Adipocyte (in vitro differentiated cells): ENCODE data around the gene DPYSL3.
"Not testable (repeated sequence)": the region's sequence is repeated elsewhere in the genome, so short reads cannot be mapped to it uniquely, and the experiment has no call there.

ENCODE experiments used
- DNase-seq: peaks from one replicate; pipeline ENCODE4 v3.0.0-alpha.2; 2015; ENCODE audit warnings: low read depth
- H3K27me3 ChIP-seq: replicated peaks from 2 replicates; pipeline ENCODE4 v1.7.0; 2013; ENCODE audit warnings: mild to moderate bottlenecking, low read length, moderate library complexity; ENCODE audit not compliant: control insufficient read depth, insufficient read depth
- H3K36me3 ChIP-seq: 2 replicates; pipeline ENCODE4 v1.7.0; 2013; ENCODE audit warnings: low read length, mild to moderate bottlenecking, moderate library complexity; ENCODE audit not compliant: control insufficient read depth, insufficient read depth, severe bottlenecking
- H3K4me1 ChIP-seq: 2 replicates; pipeline ENCODE4 v1.7.0; 2013; ENCODE audit warnings: mild to moderate bottlenecking, low read length, moderate library complexity; ENCODE audit not compliant: control insufficient read depth, insufficient read depth
- H3K4me3 ChIP-seq: 2 replicates; pipeline ENCODE4 v1.7.0; 2013; ENCODE audit warnings: mild to moderate bottlenecking, low read length, moderate library complexity
- H3K9ac ChIP-seq: 2 replicates; pipeline ENCODE4 v1.7.0; 2013; ENCODE audit warnings: mild to moderate bottlenecking, low read length, moderate library complexity
- H3K9me3 ChIP-seq: 2 replicates; pipeline ENCODE4 v1.7.0; 2013; ENCODE audit warnings: mild to moderate bottlenecking, low read length, moderate library complexity; ENCODE audit not compliant: control insufficient read depth

The DPYSL3 gene

GRCh38 chr5:147377682-147378081 lies 132.2 kb downstream of the DPYSL3 start:
- no peak overlapping the region for H3K4me3 ChIP-seq
- H3K36me3 ChIP-seq: no peaks in the 10 kb centered on the region
- no peak overlapping the region for H3K9ac ChIP-seq
- H3K4me1 ChIP-seq: no peaks in the 10 kb centered on the region
- no peak for DNase-seq
- peaks cover 4% of the 10 kb centered on the region for H3K9me3 ChIP-seq
- H3K27me3 ChIP-seq: no peaks in the 10 kb centered on the region

GRCh38 chr5:147375151-147375550 lies 134.7 kb downstream of the DPYSL3 start:
- Histone ChIP-seq H3K4me1 (peaks cover under 1% of the 10 kb centered on the region), H3K27me3 (no peaks in the 10 kb centered on the region), H3K9me3 (peaks cover 4% of the 10 kb centered on the region), H3K36me3 (no peaks in the 10 kb centered on the region), H3K4me3 (no peak overlapping the region), H3K9ac (no peak overlapping the region)
- DNase-seq: no peak

DNA sequence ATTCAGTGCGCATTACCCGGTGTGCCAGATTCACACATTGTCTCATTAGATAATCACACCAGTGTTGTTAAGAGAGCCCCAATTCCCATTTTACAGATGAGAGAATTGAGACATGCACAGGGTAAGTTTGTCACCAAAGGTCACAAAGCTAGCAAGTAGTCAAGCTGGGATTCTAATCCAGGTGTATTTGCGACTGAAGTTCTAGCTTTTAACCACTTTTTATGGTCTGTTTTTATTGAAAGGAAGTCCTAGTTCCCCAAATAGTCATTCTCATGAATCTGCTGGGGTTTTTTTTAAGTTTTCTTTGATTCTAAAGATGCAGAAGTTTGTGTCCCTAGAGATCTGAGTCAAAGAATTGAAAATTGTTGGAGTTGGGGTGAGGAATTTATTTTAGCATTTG lies 136.5 kb downstream of the DPYSL3 start:
- no peak for DNase-seq
- peaks cover 4% of the 10 kb centered on the region for H3K4me1 ChIP-seq
- H3K9ac ChIP-seq: no peak overlapping the region
- no peaks in the 10 kb centered on the region for H3K27me3 ChIP-seq
- H3K4me3 ChIP-seq: no peak overlapping the region
- H3K9me3 ChIP-seq: peaks cover 1% of the 10 kb centered on the region
- H3K36me3 ChIP-seq: no peaks in the 10 kb centered on the region

DNA sequence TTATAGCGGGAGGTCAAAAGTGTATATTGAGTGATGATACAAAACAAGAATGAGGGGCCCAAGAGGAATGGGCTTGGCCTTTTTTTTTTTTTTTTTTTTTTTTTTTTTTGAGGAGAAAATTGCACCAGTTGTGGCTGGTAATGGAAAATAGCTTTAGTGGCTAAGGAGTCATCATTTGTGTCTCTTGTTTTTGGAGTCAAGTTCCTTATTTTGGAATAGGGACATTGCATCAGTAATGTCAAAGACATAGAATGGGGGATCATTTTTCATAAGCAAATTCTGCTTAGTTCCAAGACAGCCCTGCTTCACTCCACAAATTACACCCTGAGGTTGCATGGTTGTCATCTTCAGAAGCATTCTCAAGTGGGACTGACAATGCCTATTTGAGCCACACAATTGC lies 137.7 kb downstream of the DPYSL3 start:
- DNase-seq: no peak
- Histone ChIP-seq H3K4me1 (peaks cover 4% of the 10 kb centered on the region), H3K27me3 (no peaks in the 10 kb centered on the region), H3K9me3 (no peaks in the 10 kb centered on the region), H3K4me3 (no peak overlapping the region), H3K9ac (no peak overlapping the region), H3K36me3 (no peaks in the 10 kb centered on the region)

- no peaks in the 10 kb centered on the region for H3K27me3 ChIP-seq
- H3K4me3 ChIP-seq: no peak overlapping the region
- no peaks in the 10 kb centered on the region for H3K36me3 ChIP-seq
- peaks cover 7% of the 10 kb centered on the region for H3K4me1 ChIP-seq
- DNase-seq: no peak
- no peak overlapping the region for H3K9ac ChIP-seq
- no peaks in the 10 kb centered on the region for H3K9me3 ChIP-seq
These were observed 138.6 kb downstream of the DPYSL3 start for GRCh38 chr5:147371290-147371689.

DNA sequence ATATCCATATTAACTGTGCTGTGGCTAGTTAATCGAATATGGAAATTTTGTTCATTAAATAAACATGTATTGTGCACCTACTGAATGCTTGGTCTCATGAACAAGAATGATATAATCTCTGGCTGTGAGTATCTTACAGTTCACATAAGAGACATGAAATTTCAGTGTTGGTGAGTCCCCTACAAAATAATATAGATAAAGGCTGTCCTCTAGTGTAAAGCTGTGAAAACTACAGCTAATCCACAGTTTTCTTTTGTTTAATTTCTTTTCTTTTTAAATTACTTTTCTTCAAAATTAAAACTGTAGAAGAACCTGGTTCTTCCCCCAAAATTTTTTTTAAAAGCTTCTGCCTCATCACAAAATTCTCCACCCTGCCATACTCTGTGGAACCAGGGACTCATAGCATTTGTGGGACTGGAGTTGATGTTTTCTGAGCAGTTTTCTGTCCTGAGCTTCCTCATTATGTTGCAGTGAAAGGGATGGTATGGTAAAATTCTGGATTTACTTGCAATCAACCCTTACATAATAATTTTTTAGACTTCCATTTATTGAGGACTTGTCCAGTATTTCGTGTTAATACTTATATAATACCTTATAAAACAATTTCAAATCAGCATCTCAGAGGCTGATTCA lies 140.0 kb downstream of the DPYSL3 start:
- peaks cover 11% of the 10 kb centered on the region for H3K4me1 ChIP-seq
- no peak overlapping the region for H3K4me3 ChIP-seq
- H3K36me3 ChIP-seq: no peaks in the 10 kb centered on the region
- DNase-seq: peak; percentile 61
- no peaks in the 10 kb centered on the region for H3K27me3 ChIP-seq
- no peak overlapping the region for H3K9ac ChIP-seq
- H3K9me3 ChIP-seq: peaks cover under 1% of the 10 kb centered on the region

- H3K4me1 ChIP-seq: peaks cover 11% of the 10 kb centered on the region
- DNase-seq, H3K9ac ChIP-seq, H3K4me3 ChIP-seq, H3K36me3 ChIP-seq, H3K9me3 ChIP-seq, H3K27me3 ChIP-seq: not testable (repeated sequence)
These were observed 142.5 kb downstream of the DPYSL3 start for GRCh38 chr5:147367381-147367780.

DNA sequence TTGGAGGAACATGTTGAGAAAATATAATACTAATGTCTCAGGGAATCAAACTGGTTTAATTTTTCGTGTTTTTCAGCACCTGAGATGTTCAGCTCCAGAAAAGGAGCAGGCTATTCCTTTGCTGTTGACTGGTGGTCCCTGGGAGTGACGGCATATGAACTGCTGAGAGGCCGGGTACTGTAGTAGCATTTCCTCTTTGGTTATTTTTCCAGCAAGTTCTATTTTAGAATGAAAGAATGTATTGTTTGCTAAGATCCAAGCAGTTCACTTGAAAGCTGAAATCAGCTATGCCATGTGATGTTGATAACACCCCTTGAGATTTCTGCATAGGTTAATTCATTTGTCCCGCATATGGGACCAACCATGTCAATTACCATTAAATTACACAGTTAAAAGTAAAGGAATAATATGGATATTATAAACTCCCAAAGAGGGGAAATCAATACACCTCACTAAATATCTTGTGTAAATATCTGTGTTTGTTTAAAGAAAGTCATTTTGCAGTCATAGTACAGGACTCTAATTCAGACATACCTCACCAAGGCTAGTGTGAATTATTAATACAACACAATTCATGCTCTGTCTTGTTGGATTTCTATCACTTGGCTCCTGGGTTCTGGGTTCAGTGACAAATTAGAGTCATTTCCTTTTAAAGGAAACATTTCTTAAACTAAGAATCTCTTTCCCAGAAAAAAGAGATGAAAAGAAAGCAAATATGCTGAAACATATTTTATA lies 148.3 kb downstream of the DPYSL3 start:
- Histone ChIP-seq H3K27me3 (no peaks in the 10 kb centered on the region), H3K9ac (no peak overlapping the region), H3K4me3 (no peak overlapping the region), H3K4me1 (peaks cover 12% of the 10 kb centered on the region), H3K36me3 (no peaks in the 10 kb centered on the region), H3K9me3 (peaks cover 5% of the 10 kb centered on the region)
- no peak for DNase-seq

- H3K36me3 ChIP-seq: no peaks in the 10 kb centered on the region
- no peak overlapping the region for H3K4me3 ChIP-seq
- no peaks in the 10 kb centered on the region for H3K27me3 ChIP-seq
- peaks cover 5% of the 10 kb centered on the region for H3K4me1 ChIP-seq
- peaks cover 5% of the 10 kb centered on the region for H3K9me3 ChIP-seq
- DNase-seq: no peak
- H3K9ac ChIP-seq: no peak overlapping the region
These were observed 149.1 kb downstream of the DPYSL3 start for GRCh38 chr5:147360816-147361215.

DNA sequence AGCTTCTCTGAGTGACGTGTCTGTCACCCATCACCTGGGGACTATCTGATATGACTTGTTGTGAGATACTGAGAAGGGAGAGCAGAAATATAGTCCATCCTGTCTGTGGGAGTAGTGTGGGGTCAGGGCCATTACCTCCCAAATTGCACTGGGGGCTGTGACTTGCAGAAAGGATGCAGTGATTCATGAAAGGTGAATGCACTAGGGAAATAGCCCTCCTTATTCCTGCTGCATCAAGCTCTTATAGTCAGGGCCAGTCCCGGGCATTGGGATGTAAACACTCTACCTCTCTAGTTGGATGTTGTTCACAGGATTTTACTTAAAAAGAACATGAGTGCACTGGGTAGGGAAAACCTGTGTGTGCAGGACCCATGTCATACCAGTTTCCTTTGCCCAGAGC lies 150.3 kb downstream of the DPYSL3 start:
- no peak overlapping the region for H3K9ac ChIP-seq
- H3K4me1 ChIP-seq: peaks cover 5% of the 10 kb centered on the region
- H3K9me3 ChIP-seq: peaks cover 2% of the 10 kb centered on the region
- no peak overlapping the region for H3K4me3 ChIP-seq
- no peaks in the 10 kb centered on the region for H3K27me3 ChIP-seq
- no peaks in the 10 kb centered on the region for H3K36me3 ChIP-seq
- no peak for DNase-seq

DNA sequence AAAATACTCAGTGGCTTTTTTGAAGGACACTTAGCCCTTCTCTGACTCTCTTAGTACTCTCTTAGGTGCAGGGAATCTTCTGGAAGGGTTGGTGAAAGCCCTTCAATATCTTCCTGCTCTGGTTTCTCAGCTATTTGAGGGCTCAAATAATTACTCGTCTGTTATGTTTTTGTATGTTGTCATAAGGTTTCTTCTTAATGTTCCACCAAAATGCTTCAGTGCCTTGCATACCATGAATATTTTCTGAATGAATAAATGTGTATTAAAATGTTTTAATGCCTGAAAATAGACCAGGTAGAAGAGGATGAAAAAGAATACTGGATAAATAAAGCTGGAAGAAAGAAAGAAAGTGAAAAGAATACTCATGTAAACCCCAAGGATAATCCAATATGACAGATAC lies 150.8 kb downstream of the DPYSL3 start:
- DNase-seq: no peak
- Histone ChIP-seq H3K9ac (no peak overlapping the region), H3K9me3 (no peaks in the 10 kb centered on the region), H3K4me3 (no peak overlapping the region), H3K36me3 (no peaks in the 10 kb centered on the region), H3K27me3 (no peaks in the 10 kb centered on the region), H3K4me1 (peaks cover 5% of the 10 kb centered on the region)
